HCT116 (cell line): ENCODE measurements around the gene GALNT15.

Source experiments
- CTCF ChIP-seq, 3 experiments: fragments of 200-600 bp in 1 of 3; sonication (generic) in 1 of 3; IDR thresholded peaks in 2 of 3; conservative IDR thresholded peaks in 1 of 3; 2 replicates each; pipeline ENCODE4 v1.5.1; 2012 to 2017; ENCODE audit warnings: low read depth in 2 of 3, low read length in 2 of 3, antibody characterized with exemption in 1 of 3, borderline replicate concordance in 1 of 3, control low read depth in 1 of 3, mild to moderate bottlenecking in 1 of 3, mixed read lengths in 1 of 3, mixed run types in 1 of 3, moderate library complexity in 1 of 3; ENCODE audit not compliant: insufficient read depth in 1 of 3
- EZH2 ChIP-seq: fragments of 200-600 bp; sonication (generic); IDR thresholded peaks from 2 replicates; pipeline ENCODE4 v1.6.1; 2017; ENCODE audit warnings: antibody characterized with exemption, mixed run types
- MAX ChIP-seq: IDR thresholded peaks from 2 replicates; pipeline ENCODE4 v1.6.1; 2012
- POLR2A ChIP-seq: IDR thresholded peaks from 2 replicates; pipeline ENCODE4 v1.7.0; 2011; ENCODE audit warnings: borderline replicate concordance; ENCODE audit not compliant: insufficient read depth, insufficient read length; ENCODE audit errors: extremely low read depth
- RAD21 ChIP-seq: IDR thresholded peaks from 2 replicates; pipeline ENCODE4 v1.6.1; 2012; ENCODE audit warnings: low read depth, mild to moderate bottlenecking
- REST ChIP-seq: IDR thresholded peaks from 2 replicates; pipeline ENCODE4 v1.6.1; 2012; ENCODE audit warnings: low read depth

- no peak for TF ChIP-seq POLR2A
- no peak for TF ChIP-seq EZH2
- no peak for TF ChIP-seq CTCF (IDR thresholded peaks at IDR 0.05 in 2 of 3, conservative IDR thresholded peaks at IDR 0.05 in 1 of 3; ENCODE audit: borderline replicate concordance in 1 of 3, insufficient read depth in 1 of 3, low read depth in 2 of 3, low read length in 2 of 3)
- TF ChIP-seq MAX: no peak
- TF ChIP-seq REST: no peak
- no peak for TF ChIP-seq RAD21
Observed at GRCh38 chr3:16273867-16274266, 99.4 kb downstream of the GALNT15 start.
